ENCODE data around the gene NFIB. TPM values are rescaled to one million over a fixed set of nuclear protein-coding genes. Genes with fewer than 3 reads are reported as not detected.

NFIB gene
- total RNA-seq, 4 donors from 2014 or later = 85.3 to 173 (median 115) TPM

GRCh38 chr9:14243514-14244042, 70.4 kb downstream of the NFIB start:
- intact Hi-C loops (cut with DNase I; ENCODE audit: low total_unique reads) = no loop called here
- H3K4me3 ChIP-seq = no peak overlapping the region
- H3K9me3 ChIP-seq = no peaks in the 10 kb centered on the region
- H3K27me3 ChIP-seq = no peaks in the 10 kb centered on the region
- H3K4me1 ChIP-seq = no peaks in the 10 kb centered on the region
- H3K36me3 ChIP-seq = no peaks in the 10 kb centered on the region
- no peak for TF ChIP-seq CTCF (IDR thresholded peaks at IDR 0.05)
- no peak for TF ChIP-seq POLR2A (IDR thresholded peaks at IDR 0.05)
- H3K27ac ChIP-seq = no peak overlapping the region
- no peak for DNase-seq

GRCh38 chr9:14242150-14242805, 71.7 kb downstream of the NFIB start:
- Histone ChIP-seq H3K4me3 (no peak overlapping the region), H3K27me3 (no peaks in the 10 kb centered on the region), H3K27ac (no peak overlapping the region), H3K36me3 (no peaks in the 10 kb centered on the region), H3K9me3 (no peaks in the 10 kb centered on the region), H3K4me1 (no peaks in the 10 kb centered on the region)
- DNase-seq = no peak
- TF ChIP-seq POLR2A (IDR thresholded peaks at IDR 0.05) = no peak
- no peak for TF ChIP-seq CTCF (IDR thresholded peaks at IDR 0.05)
- intact Hi-C loops (cut with DNase I; ENCODE audit: low total_unique reads) = no loop called here

- intact Hi-C loops (cut with DNase I; ENCODE audit: low total_unique reads) = no loop called here
- no peak for DNase-seq
- TF ChIP-seq CTCF (IDR thresholded peaks at IDR 0.05) (no peak), POLR2A (IDR thresholded peaks at IDR 0.05) (no peak)
- Histone ChIP-seq H3K27me3 (no peaks in the 10 kb centered on the region), H3K4me3 (no peak overlapping the region), H3K4me1 (no peaks in the 10 kb centered on the region), H3K36me3 (no peaks in the 10 kb centered on the region), H3K27ac (no peak overlapping the region), H3K9me3 (no peaks in the 10 kb centered on the region)
Observed at GRCh38 chr9:14240537-14240936, 73.4 kb downstream of the NFIB start.

GRCh38 chr9:14238518-14238917, 75.4 kb downstream of the NFIB start:
- H3K4me1 ChIP-seq = no peaks in the 10 kb centered on the region
- intact Hi-C loops (cut with DNase I; ENCODE audit: low total_unique reads) = no loop called here
- H3K27me3 ChIP-seq = no peaks in the 10 kb centered on the region
- H3K27ac ChIP-seq = peak overlapping the region in 1 of 2 donors; percentile 50
- H3K36me3 ChIP-seq = no peaks in the 10 kb centered on the region
- H3K4me3 ChIP-seq = no peak overlapping the region
- no peaks in the 10 kb centered on the region for H3K9me3 ChIP-seq
- no peak for DNase-seq
- no peak for TF ChIP-seq CTCF (IDR thresholded peaks at IDR 0.05)

GRCh38 chr9:14238079-14238478, 75.9 kb downstream of the NFIB start:
- Histone ChIP-seq H3K9me3 (no peaks in the 10 kb centered on the region), H3K4me3 (no peak overlapping the region), H3K27me3 (no peaks in the 10 kb centered on the region), H3K4me1 (no peaks in the 10 kb centered on the region), H3K27ac (peak overlapping the region; percentile 19 to 50), H3K36me3 (no peaks in the 10 kb centered on the region)
- intact Hi-C loops (cut with DNase I; ENCODE audit: low total_unique reads) = no loop called here
- TF ChIP-seq POLR2A (IDR thresholded peaks at IDR 0.05) = no peak
- no peak for TF ChIP-seq CTCF (IDR thresholded peaks at IDR 0.05)
- DNase-seq = no peak

Data from uterus (tissue), 4 donors.